ENCODE measurements around the gene TPT1.

The TPT1 gene

GRCh38 chr13:45335397-45336024, 5.5 kb downstream of the TPT1 start:
- DNase-seq (ENCODE audit: low read depth in 1 of 2, low spot score in 1 of 2), result no peak

- no peak for DNase-seq (ENCODE audit: low read depth in 1 of 2, low spot score in 1 of 2)
Observed at GRCh38 chr13:45333977-45334922, 6.7 kb downstream of the TPT1 start.

- no peak for DNase-seq (ENCODE audit: low read depth in 1 of 2, low spot score in 1 of 2)
Observed at GRCh38 chr13:45333251-45333976, 7.6 kb downstream of the TPT1 start.

GRCh38 chr13:45332831-45333219, 8.2 kb downstream of the TPT1 start:
- no peak for DNase-seq (ENCODE audit: low read depth in 1 of 2, low spot score in 1 of 2)

- DNase-seq (ENCODE audit: low read depth in 1 of 2, low spot score in 1 of 2), result no peak
Observed at GRCh38 chr13:45332036-45332830, 8.8 kb downstream of the TPT1 start.

GRCh38 chr13:45331692-45332035, 9.3 kb downstream of the TPT1 start:
- no peak for DNase-seq (ENCODE audit: low read depth in 1 of 2, low spot score in 1 of 2)

GRCh38 chr13:45331123-45331619, 9.8 kb downstream of the TPT1 start:
- DNase-seq (ENCODE audit: low read depth in 1 of 2, low spot score in 1 of 2), result no peak

GRCh38 chr13:45328661-45329111, 12.3 kb downstream of the TPT1 start:
- no peak for DNase-seq (ENCODE audit: low read depth in 1 of 2, low spot score in 1 of 2)

GRCh38 chr13:45327253-45327955, 13.6 kb downstream of the TPT1 start:
- DNase-seq (ENCODE audit: low read depth in 1 of 2, low spot score in 1 of 2), result no peak

GRCh38 chr13:45325806-45326205, 15.2 kb downstream of the TPT1 start:
- DNase-seq (ENCODE audit: low read depth in 1 of 2, low spot score in 1 of 2), result no peak

- DNase-seq (ENCODE audit: low read depth in 1 of 2, low spot score in 1 of 2), result no peak
Observed at GRCh38 chr13:45320876-45321629, 19.9 kb downstream of the TPT1 start.

- DNase-seq (ENCODE audit: low read depth in 1 of 2, low spot score in 1 of 2), result no peak
Observed at GRCh38 chr13:45316996-45317395, 24.0 kb downstream of the TPT1 start.

GRCh38 chr13:45316338-45316737, 24.6 kb downstream of the TPT1 start:
- no peak for DNase-seq (ENCODE audit: low read depth in 1 of 2, low spot score in 1 of 2)

GRCh38 chr13:45315520-45316167, 25.3 kb downstream of the TPT1 start:
- no peak for DNase-seq (ENCODE audit: low read depth in 1 of 2, low spot score in 1 of 2)

- no peak for DNase-seq (ENCODE audit: low read depth in 1 of 2, low spot score in 1 of 2)
Observed at GRCh38 chr13:45314822-45315221, 26.2 kb downstream of the TPT1 start.

- no peak for DNase-seq (ENCODE audit: low read depth in 1 of 2, low spot score in 1 of 2)
Observed at GRCh38 chr13:45310341-45311131, 30.4 kb downstream of the TPT1 start.

GRCh38 chr13:45306966-45307365, 34.0 kb downstream of the TPT1 start:
- DNase-seq (ENCODE audit: low read depth in 1 of 2, low spot score in 1 of 2), result no peak

- DNase-seq (ENCODE audit: low read depth in 1 of 2, low spot score in 1 of 2), result no peak
Observed at GRCh38 chr13:45305079-45305478, 35.9 kb downstream of the TPT1 start.
